WTC11 (cell line): ENCODE measurements around the gene SEZ6. TPM values are rescaled to one million over a fixed set of nuclear protein-coding genes. Genes with fewer than 3 reads are reported as not detected.
A peak's percentile ranks its signal among the peaks of the same experiment; 100 is the strongest.

Source experiments
- ATAC-seq: fragments of 200-7000 bp; cut with Tn5 transposase; 2 replicates; pipeline ENCODE4 v1.10.0; 2021; ENCODE audit warnings: mild to moderate bottlenecking, moderate library complexity
- CTCF ChIA-PET: fragments of 300-600 bp; sonication (Branson Sonifier 250); formaldehyde crosslinking; loops from one replicate; lab custom pipeline; 2021; ENCODE audit warnings: antibody characterized with exemption; lab: Charles Lee
- POLR2A ChIA-PET: fragments of 350-600 bp; sonication (Branson Sonifier 250); formaldehyde crosslinking; loops from one replicate; lab custom pipeline; 2021; ENCODE audit warnings: antibody characterized with exemption; lab: Charles Lee
- DNase-seq: peaks from one replicate; pipeline ENCODE4 v3.0.0; 2021; ENCODE audit warnings: low spot score
- H3K27ac Mint-ChIP-seq: 2 replicates; pipeline ENCODE4 v1.8.0; 2021; ENCODE audit warnings: mixed read lengths
- H3K27me3 Mint-ChIP-seq: 2 replicates; pipeline ENCODE4 v1.8.0; 2021; ENCODE audit warnings: low read depth, mild to moderate bottlenecking, moderate library complexity, mixed read lengths
- H3K36me3 Mint-ChIP-seq: 2 replicates; pipeline ENCODE4 v1.8.0; 2021; ENCODE audit warnings: mixed read lengths
- H3K4me1 Mint-ChIP-seq: 2 replicates; pipeline ENCODE4 v1.8.0; 2022; ENCODE audit warnings: mixed read lengths
- H3K4me3 Mint-ChIP-seq: 2 replicates; pipeline ENCODE4 v1.8.0; 2021; ENCODE audit warnings: mild to moderate bottlenecking, moderate library complexity, mixed read lengths
- H3K9me3 Mint-ChIP-seq: 2 replicates; pipeline ENCODE4 v1.8.0; 2021; ENCODE audit warnings: mixed read lengths
- ATF2 ChIP-seq: sonication (generic); formaldehyde crosslinking; IDR thresholded peaks from 2 replicates; pipeline ENCODE4 v1.8.1; 2022; ENCODE audit warnings: low read depth, missing genetic modification reagents, borderline replicate concordance
- CREM ChIP-seq: sonication (generic); formaldehyde crosslinking; IDR thresholded peaks from 2 replicates; pipeline ENCODE4 v1.8.1; 2022; ENCODE audit warnings: mild to moderate bottlenecking, missing genetic modification reagents, moderate library complexity
- ETV6 ChIP-seq: sonication (generic); formaldehyde crosslinking; IDR thresholded peaks from 2 replicates; pipeline ENCODE4 v1.8.1; 2022; ENCODE audit warnings: mild to moderate bottlenecking, missing genetic modification reagents
- FOXJ3 ChIP-seq: sonication (generic); formaldehyde crosslinking; IDR thresholded peaks from 2 replicates; pipeline ENCODE4 v1.9.0; 2021; ENCODE audit warnings: missing genetic modification reagents, mild to moderate bottlenecking, borderline replicate concordance
- GRHL2 ChIP-seq: fragments of 250-450 bp; sonication (Bioruptor Pico); IDR thresholded peaks from 2 replicates; pipeline ENCODE4 v1.8.0; 2022; ENCODE audit warnings: mild to moderate bottlenecking, moderate library complexity; ENCODE audit not compliant: insufficient replicate concordance, severe bottlenecking
- JUN ChIP-seq: sonication (generic); formaldehyde crosslinking; IDR thresholded peaks from 2 replicates; pipeline ENCODE4 v1.8.0; 2023; ENCODE audit warnings: mild to moderate bottlenecking, missing genetic modification reagents
- MLX ChIP-seq: sonication (generic); formaldehyde crosslinking; IDR thresholded peaks from 2 replicates; pipeline ENCODE4 v1.8.1; 2023; ENCODE audit warnings: mild to moderate bottlenecking, missing genetic modification reagents, moderate library complexity
- NFATC4 ChIP-seq: fragments of 250-450 bp; sonication (Bioruptor Pico); IDR thresholded peaks from 2 replicates; pipeline ENCODE4 v1.9.0; 2021; ENCODE audit warnings: mild to moderate bottlenecking
- NFE2L1 ChIP-seq: sonication (generic); formaldehyde crosslinking; IDR thresholded peaks from 2 replicates; pipeline ENCODE4 v1.8.1; 2023; ENCODE audit warnings: missing genetic modification reagents
- NR1H2 ChIP-seq: sonication (generic); formaldehyde crosslinking; IDR thresholded peaks from 2 replicates; pipeline ENCODE4 v1.9.0; 2021; ENCODE audit warnings: mild to moderate bottlenecking, moderate library complexity, missing genetic modification reagents
- SMAD3 ChIP-seq: sonication (generic); formaldehyde crosslinking; IDR thresholded peaks from 2 replicates; pipeline ENCODE4 v1.8.0; 2022; ENCODE audit warnings: missing genetic modification reagents, mild to moderate bottlenecking, borderline replicate concordance
- STAT6 ChIP-seq: sonication (generic); formaldehyde crosslinking; conservative IDR thresholded peaks from 2 replicates; pipeline ENCODE4 v1.8.1; 2023; ENCODE audit warnings: mild to moderate bottlenecking, low read depth, missing genetic modification reagents, moderate library complexity
- USF1 ChIP-seq: sonication (generic); formaldehyde crosslinking; IDR thresholded peaks from 2 replicates; pipeline ENCODE4 v1.8.0; 2022; ENCODE audit warnings: mild to moderate bottlenecking, missing genetic modification reagents
- USF2 ChIP-seq: sonication (generic); formaldehyde crosslinking; IDR thresholded peaks from 2 replicates; pipeline ENCODE4 v1.8.1; 2023; ENCODE audit warnings: mild to moderate bottlenecking, missing genetic modification reagents, moderate library complexity
- ZBTB21 ChIP-seq: sonication (generic); formaldehyde crosslinking; IDR thresholded peaks from 2 replicates; pipeline ENCODE4 v1.8.1; 2023; ENCODE audit warnings: mild to moderate bottlenecking, missing genetic modification reagents, borderline replicate concordance
- ZMAT4 ChIP-seq: fragments of 250-450 bp; sonication (Bioruptor Pico); IDR thresholded peaks from 2 replicates; pipeline ENCODE4 v1.9.0; 2021; ENCODE audit warnings: mild to moderate bottlenecking
- ZNF219 ChIP-seq: sonication (generic); formaldehyde crosslinking; IDR thresholded peaks from 2 replicates; pipeline ENCODE4 v1.8.0; 2023; ENCODE audit warnings: missing genetic modification reagents, mild to moderate bottlenecking, borderline replicate concordance
- ZNF232 ChIP-seq: sonication (generic); formaldehyde crosslinking; IDR thresholded peaks from 2 replicates; pipeline ENCODE4 v1.8.0; 2022; ENCODE audit warnings: mild to moderate bottlenecking, missing genetic modification reagents
- ZNF416 ChIP-seq: fragments of 250-450 bp; sonication (Bioruptor Pico); IDR thresholded peaks from 2 replicates; pipeline ENCODE4 v1.9.0; 2021; ENCODE audit warnings: mild to moderate bottlenecking, inconsistent platforms
- ZNF671 ChIP-seq: fragments of 250-450 bp; sonication (Bioruptor Pico); IDR thresholded peaks from 2 replicates; pipeline ENCODE4 v1.8.0; 2021; ENCODE audit warnings: mild to moderate bottlenecking
- total RNA-seq: library from RNA; stranded (reverse); gene quantifications from 3 replicates; pipeline ENCODE4 v1.2.3, GENCODE V29; 2021

Gene SEZ6
- total RNA-seq, 1 experiment from 2014 or later, result 3.0 TPM

- CTCF ChIA-PET, result interaction anchor here (0.9 to 2.7 kb wide), 6 partner anchors 9 to 88 kb away, joined by 3 to 13 read pairs (median 6); no protein-coding TSS in a partner anchor
- no peaks in the 10 kb centered on the region for H3K27me3 Mint-ChIP-seq
- TF ChIP-seq ZNF219 (CRISPR knock-in tag) (no peak), ZNF232 (CRISPR knock-in tag) (no peak), USF2 (no peak), NFE2L1 (no peak), GRHL2 (CRISPR knock-in tag) (no peak), ZNF671 (CRISPR knock-in tag) (no peak), STAT6 (CRISPR knock-in tag) (no peak), SMAD3 (CRISPR knock-in tag) (no peak), ZMAT4 (CRISPR knock-in tag) (no peak), ZNF416 (no peak), NR1H2 (CRISPR knock-in tag) (no peak)
- TF ChIP-seq, all 79 proteins: peak for 0
- H3K9me3 Mint-ChIP-seq, result no peaks in the 10 kb centered on the region
- H3K27ac Mint-ChIP-seq, result peak overlapping the region; percentile 98
- DNase-seq (no peak), ATAC-seq (no peak)
- H3K4me3 Mint-ChIP-seq, result no peak overlapping the region
- peaks cover 17% of the 10 kb centered on the region for H3K36me3 Mint-ChIP-seq
- peaks cover 62% of the 10 kb centered on the region for H3K4me1 Mint-ChIP-seq
- POLR2A ChIA-PET, result no interaction called here
Observed at GRCh38 chr17:29041571-29041970, 35.7 kb upstream of the SEZ6 start.

GRCh38 chr17:29041091-29041490 is 35.3 kb upstream of the SEZ6 start:
- H3K4me1 Mint-ChIP-seq, result peaks cover 57% of the 10 kb centered on the region
- ATAC-seq, result no peak
- ChIA-PET CTCF (interaction anchor here (1.2 to 2.7 kb wide), 3 partner anchors 9 to 76 kb away, joined by 5 to 13 read pairs (median 6); no protein-coding TSS in a partner anchor), POLR2A (interaction anchor here (0.8 kb wide), 1 partner anchor 87 kb away, joined by 4 read pairs; no protein-coding TSS in a partner anchor)
- peak overlapping the region; percentile 42 for H3K27ac Mint-ChIP-seq
- H3K27me3 Mint-ChIP-seq, result no peaks in the 10 kb centered on the region
- peaks cover 13% of the 10 kb centered on the region for H3K36me3 Mint-ChIP-seq
- DNase-seq, result no peak
- no peaks in the 10 kb centered on the region for H3K9me3 Mint-ChIP-seq
- no peak overlapping the region for H3K4me3 Mint-ChIP-seq
- no peak for TF ChIP-seq STAT6 (CRISPR knock-in tag)
- no peak for TF ChIP-seq CREM (CRISPR knock-in tag)
- TF ChIP-seq NFATC4 (CRISPR knock-in tag), result no peak
- no peak for TF ChIP-seq JUN (CRISPR knock-in tag)
- TF ChIP-seq MLX (CRISPR knock-in tag), result no peak
- no peak for TF ChIP-seq USF1 (CRISPR knock-in tag)
- no peak for TF ChIP-seq ZBTB21 (CRISPR knock-in tag)
- TF ChIP-seq ETV6 (CRISPR knock-in tag), result no peak
- no peak for TF ChIP-seq FOXJ3 (CRISPR knock-in tag)
- no peak for TF ChIP-seq ATF2 (CRISPR knock-in tag)
